ENCODE results near the gene SYPL1.

DNA sequence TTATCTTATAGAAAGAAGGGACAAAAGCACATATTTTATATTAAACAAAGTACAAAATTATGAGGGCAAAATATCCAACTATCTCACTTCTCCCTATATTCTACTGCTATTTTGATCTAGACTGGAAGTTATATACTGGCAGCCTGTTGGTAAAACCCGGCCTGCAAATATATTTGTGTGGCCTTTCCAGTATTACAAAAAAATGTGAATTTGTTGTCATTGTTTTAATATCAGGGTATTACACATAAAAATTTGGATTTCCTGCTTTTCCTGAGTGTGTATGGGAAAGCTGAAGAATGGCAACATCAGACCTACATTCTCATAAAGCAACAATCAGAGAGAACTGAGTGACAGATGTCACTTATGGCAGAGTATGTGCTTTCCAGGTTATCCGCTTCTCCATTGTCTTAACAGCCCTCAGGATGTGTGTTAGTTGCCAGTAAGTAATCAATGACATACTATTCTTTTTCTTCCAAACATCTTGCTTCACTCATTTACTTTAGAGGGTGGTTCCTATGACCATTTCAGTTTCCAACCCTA, 7.3 kb downstream of the SYPL1 start:
- TF ChIP-seq, protein P1, sequence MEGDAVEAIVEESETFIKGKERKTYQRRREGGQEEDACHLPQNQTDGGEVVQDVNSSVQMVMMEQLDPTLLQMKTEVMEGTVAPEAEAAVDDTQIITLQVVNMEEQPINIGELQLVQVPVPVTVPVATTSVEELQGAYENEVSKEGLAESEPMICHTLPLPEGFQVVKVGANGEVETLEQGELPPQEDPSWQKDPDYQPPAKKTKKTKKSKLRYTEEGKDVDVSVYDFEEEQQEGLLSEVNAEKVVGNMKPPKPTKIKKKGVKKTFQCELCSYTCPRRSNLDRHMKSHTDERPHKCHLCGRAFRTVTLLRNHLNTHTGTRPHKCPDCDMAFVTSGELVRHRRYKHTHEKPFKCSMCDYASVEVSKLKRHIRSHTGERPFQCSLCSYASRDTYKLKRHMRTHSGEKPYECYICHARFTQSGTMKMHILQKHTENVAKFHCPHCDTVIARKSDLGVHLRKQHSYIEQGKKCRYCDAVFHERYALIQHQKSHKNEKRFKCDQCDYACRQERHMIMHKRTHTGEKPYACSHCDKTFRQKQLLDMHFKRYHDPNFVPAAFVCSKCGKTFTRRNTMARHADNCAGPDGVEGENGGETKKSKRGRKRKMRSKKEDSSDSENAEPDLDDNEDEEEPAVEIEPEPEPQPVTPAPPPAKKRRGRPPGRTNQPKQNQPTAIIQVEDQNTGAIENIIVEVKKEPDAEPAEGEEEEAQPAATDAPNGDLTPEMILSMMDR (IDR thresholded peaks at IDR 0.05; ENCODE audit: poor library complexity, severe bottlenecking) = no peak
- peak; percentile 22 for TF ChIP-seq EP300 (conservative IDR thresholded peaks at IDR 0.05; ENCODE audit: poor library complexity, severe bottlenecking)
- no peak for TF ChIP-seq POLR2AphosphoS5 (IDR thresholded peaks at IDR 0.05)
- TF ChIP-seq, protein P2, sequence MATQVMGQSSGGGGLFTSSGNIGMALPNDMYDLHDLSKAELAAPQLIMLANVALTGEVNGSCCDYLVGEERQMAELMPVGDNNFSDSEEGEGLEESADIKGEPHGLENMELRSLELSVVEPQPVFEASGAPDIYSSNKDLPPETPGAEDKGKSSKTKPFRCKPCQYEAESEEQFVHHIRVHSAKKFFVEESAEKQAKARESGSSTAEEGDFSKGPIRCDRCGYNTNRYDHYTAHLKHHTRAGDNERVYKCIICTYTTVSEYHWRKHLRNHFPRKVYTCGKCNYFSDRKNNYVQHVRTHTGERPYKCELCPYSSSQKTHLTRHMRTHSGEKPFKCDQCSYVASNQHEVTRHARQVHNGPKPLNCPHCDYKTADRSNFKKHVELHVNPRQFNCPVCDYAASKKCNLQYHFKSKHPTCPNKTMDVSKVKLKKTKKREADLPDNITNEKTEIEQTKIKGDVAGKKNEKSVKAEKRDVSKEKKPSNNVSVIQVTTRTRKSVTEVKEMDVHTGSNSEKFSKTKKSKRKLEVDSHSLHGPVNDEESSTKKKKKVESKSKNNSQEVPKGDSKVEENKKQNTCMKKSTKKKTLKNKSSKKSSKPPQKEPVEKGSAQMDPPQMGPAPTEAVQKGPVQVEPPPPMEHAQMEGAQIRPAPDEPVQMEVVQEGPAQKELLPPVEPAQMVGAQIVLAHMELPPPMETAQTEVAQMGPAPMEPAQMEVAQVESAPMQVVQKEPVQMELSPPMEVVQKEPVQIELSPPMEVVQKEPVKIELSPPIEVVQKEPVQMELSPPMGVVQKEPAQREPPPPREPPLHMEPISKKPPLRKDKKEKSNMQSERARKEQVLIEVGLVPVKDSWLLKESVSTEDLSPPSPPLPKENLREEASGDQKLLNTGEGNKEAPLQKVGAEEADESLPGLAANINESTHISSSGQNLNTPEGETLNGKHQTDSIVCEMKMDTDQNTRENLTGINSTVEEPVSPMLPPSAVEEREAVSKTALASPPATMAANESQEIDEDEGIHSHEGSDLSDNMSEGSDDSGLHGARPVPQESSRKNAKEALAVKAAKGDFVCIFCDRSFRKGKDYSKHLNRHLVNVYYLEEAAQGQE (IDR thresholded peaks at IDR 0.05; ENCODE audit: borderline replicate concordance) = no peak
- TF ChIP-seq RAD21 (conservative IDR thresholded peaks at IDR 0.05) = no peak
- TF ChIP-seq TAF1 (IDR thresholded peaks at IDR 0.05; ENCODE audit: low read depth) = no peak
